OCI-LY3 (cell line): ENCODE measurements around the gene CAMK1G.

Experiments used
- EZH2phosphoT487 ChIP-seq: fragments of 200-600 bp; shearing (Covaris generic); IDR thresholded peaks from 2 replicates; pipeline ENCODE4 v1.6.1; 2018; ENCODE audit warnings: antibody characterized with exemption, mixed run types, low read depth
- TF ChIP-seq, protein P1 (sequence below): fragments of 200-600, 300-600 bp; sonication (generic); IDR thresholded peaks from 2 replicates; pipeline ENCODE4 v1.5.1; 2014; ENCODE audit warnings: antibody characterized with exemption, low read length, low read depth

DNA sequence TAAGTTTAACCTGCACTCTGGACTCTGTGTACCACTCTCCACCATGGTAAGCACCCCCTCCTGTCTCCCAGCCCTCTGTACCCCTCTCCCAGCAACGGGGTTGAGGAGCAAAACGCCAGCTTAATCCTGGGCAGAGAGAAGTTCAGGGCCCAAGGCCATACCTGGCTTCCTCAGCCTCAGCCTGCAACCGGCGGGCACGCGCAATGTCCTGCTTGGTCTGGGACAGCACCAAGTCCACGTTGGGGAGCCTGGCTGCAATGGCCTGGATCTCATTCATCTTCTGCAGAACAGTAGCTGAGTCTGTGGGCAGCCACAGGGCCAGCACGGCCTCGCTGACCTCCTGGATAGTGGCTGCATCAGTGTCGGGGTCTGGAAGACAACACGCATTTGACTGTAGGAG lies 34.8 kb downstream of the CAMK1G start:
- TF ChIP-seq, protein P1, sequence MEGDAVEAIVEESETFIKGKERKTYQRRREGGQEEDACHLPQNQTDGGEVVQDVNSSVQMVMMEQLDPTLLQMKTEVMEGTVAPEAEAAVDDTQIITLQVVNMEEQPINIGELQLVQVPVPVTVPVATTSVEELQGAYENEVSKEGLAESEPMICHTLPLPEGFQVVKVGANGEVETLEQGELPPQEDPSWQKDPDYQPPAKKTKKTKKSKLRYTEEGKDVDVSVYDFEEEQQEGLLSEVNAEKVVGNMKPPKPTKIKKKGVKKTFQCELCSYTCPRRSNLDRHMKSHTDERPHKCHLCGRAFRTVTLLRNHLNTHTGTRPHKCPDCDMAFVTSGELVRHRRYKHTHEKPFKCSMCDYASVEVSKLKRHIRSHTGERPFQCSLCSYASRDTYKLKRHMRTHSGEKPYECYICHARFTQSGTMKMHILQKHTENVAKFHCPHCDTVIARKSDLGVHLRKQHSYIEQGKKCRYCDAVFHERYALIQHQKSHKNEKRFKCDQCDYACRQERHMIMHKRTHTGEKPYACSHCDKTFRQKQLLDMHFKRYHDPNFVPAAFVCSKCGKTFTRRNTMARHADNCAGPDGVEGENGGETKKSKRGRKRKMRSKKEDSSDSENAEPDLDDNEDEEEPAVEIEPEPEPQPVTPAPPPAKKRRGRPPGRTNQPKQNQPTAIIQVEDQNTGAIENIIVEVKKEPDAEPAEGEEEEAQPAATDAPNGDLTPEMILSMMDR: no peak
- no peak for TF ChIP-seq EZH2phosphoT487
